Erythroblast (primary cell): Measurements from ENCODE around the gene FOXN4.

ENCODE experiments used
- GATA1 ChIP-seq: IDR thresholded peaks from 2 replicates; pipeline ENCODE4 v1.6.1; 2011; ENCODE audit warnings: low read depth, mild to moderate bottlenecking, control low read depth, low read length, moderate library complexity
- POLR2A ChIP-seq: IDR thresholded peaks from 2 replicates; pipeline ENCODE4 v1.6.1; 2011; ENCODE audit warnings: mild to moderate bottlenecking, low read length

DNA sequence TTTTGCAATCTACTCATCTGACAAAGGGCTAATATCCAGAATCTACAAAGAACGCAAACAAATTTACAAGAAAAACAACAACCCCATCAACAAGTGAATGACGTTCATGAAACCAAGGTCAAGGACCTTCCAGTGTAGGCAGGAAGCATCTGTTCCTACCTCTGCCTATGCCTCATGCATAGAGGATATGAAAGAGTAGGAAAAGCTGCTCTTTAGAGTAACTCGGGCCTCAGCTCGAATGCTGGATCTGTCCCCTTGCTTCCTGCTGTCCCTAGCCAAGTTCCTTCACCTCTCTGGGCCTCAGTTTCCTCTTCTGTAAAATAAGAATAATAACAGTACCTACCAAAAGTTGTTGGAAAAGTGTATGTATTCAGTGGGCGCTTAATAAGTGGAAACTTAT, 65.0 kb downstream of the FOXN4 start:
- no peak for TF ChIP-seq POLR2A
- TF ChIP-seq GATA1: no peak
